Brain microvascular endothelial cell (primary cell): Measurements from ENCODE around the gene RAB11B.
"Not testable (repeated sequence)": the region's sequence is repeated elsewhere in the genome, so short reads cannot be mapped to it uniquely, and the experiment has no call there.

Experiments used
- DNase-seq: peaks from one replicate; pipeline ENCODE4 v3.0.0-alpha.2; 2020
- H3K27ac ChIP-seq: fragments of 250-450 bp; sonication (Bioruptor Pico); 2 replicates; pipeline ENCODE4 v1.5.1; 2020; ENCODE audit warnings: mild to moderate bottlenecking, moderate library complexity
- H3K27me3 ChIP-seq: fragments of 250-450 bp; sonication (Bioruptor Pico); replicated peaks from 2 replicates; pipeline ENCODE4 v1.5.1; 2020; ENCODE audit warnings: mild to moderate bottlenecking
- H3K36me3 ChIP-seq: fragments of 250-450 bp; sonication (Bioruptor Pico); replicated peaks from 2 replicates; pipeline ENCODE4 v1.5.1; 2020; ENCODE audit warnings: mild to moderate bottlenecking
- H3K4me3 ChIP-seq: 2 replicates; pipeline ENCODE4 v1.5.1; 2011; ENCODE audit warnings: low read depth, mild to moderate bottlenecking, control low read depth, low read length, moderate library complexity
- in situ Hi-C: cut with HindIII; loops from 2 replicates; pipeline ENCODE4 v1.10.0; 2017; ENCODE audit warnings: low sequenced_read_pairs, low pct_ligation_motif_present
- TF ChIP-seq, protein P1 (sequence below): IDR thresholded peaks from 2 replicates; pipeline ENCODE4 v1.5.1; 2011; ENCODE audit warnings: low read depth, mild to moderate bottlenecking, moderate library complexity, low read length, control low read depth, inconsistent platforms; ENCODE audit errors: missing control alignments

RAB11B gene

DNA sequence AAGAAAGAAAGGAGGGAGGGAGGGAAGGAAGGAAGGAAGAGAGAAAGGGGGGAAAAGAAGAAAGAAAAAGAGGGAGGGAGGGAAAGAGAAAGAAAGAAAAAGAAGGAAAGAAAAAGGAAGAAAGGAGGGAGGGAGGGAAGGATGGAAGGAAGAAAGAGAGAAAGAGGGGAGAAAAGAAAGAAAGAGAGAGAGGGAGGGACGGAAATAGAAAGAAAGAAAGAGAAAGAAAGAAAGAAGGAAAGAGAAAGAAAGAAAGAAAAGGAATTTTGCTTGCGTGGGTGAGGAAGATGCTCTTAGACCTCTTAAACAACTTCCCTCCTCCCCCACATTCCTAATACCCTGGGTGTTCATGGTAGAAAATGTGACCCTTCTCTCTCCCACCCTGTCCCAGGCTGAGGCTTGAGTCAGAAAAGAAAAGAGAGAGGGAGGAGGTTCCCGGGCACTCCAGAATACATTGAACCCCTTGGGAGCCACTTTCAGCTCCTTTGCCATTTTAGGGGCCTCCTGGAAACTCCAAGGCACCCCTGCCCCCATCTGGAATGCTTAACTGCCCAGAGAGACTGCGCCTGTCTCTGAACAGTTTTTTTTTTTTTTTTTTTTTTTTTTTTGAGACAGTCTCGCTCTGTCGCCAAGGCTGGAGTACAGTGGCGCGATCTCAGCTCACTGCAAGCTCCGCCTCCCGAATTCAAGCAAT is 37.9 kb upstream of the RAB11B start:
- DNase-seq: peak; percentile 47
- in situ Hi-C loops: no loop called here
- H3K27ac ChIP-seq: peak overlapping the region; percentile 29
- no peaks in the 10 kb centered on the region for H3K27me3 ChIP-seq
- TF ChIP-seq, protein P1, sequence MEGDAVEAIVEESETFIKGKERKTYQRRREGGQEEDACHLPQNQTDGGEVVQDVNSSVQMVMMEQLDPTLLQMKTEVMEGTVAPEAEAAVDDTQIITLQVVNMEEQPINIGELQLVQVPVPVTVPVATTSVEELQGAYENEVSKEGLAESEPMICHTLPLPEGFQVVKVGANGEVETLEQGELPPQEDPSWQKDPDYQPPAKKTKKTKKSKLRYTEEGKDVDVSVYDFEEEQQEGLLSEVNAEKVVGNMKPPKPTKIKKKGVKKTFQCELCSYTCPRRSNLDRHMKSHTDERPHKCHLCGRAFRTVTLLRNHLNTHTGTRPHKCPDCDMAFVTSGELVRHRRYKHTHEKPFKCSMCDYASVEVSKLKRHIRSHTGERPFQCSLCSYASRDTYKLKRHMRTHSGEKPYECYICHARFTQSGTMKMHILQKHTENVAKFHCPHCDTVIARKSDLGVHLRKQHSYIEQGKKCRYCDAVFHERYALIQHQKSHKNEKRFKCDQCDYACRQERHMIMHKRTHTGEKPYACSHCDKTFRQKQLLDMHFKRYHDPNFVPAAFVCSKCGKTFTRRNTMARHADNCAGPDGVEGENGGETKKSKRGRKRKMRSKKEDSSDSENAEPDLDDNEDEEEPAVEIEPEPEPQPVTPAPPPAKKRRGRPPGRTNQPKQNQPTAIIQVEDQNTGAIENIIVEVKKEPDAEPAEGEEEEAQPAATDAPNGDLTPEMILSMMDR: no peak
- H3K36me3 ChIP-seq: no peaks in the 10 kb centered on the region
- H3K4me3 ChIP-seq: peak overlapping the region; percentile 35

DNA sequence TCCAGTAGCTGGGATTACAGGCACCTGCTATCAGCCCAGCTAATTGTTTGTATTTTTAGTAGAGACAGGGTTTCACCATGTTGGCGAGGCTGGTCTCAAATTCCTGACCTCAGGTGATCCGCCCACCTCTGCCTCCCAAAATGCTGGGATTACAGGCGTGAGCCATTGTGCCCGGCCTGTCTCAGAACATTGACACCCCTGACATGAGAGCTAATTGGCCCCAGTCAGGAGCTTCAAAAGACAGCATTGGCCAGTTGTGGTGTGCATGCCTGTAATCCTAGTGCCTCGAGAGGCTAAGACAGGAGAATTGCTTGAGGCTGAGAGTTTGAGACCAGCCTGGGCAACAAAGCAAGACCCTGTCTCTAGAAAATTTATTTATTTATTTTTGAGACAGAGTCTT is 37.3 kb upstream of the RAB11B start:
- H3K4me3 ChIP-seq, in situ Hi-C loops, DNase-seq, H3K27me3 ChIP-seq, H3K27ac ChIP-seq, H3K36me3 ChIP-seq: not testable (repeated sequence)

DNA sequence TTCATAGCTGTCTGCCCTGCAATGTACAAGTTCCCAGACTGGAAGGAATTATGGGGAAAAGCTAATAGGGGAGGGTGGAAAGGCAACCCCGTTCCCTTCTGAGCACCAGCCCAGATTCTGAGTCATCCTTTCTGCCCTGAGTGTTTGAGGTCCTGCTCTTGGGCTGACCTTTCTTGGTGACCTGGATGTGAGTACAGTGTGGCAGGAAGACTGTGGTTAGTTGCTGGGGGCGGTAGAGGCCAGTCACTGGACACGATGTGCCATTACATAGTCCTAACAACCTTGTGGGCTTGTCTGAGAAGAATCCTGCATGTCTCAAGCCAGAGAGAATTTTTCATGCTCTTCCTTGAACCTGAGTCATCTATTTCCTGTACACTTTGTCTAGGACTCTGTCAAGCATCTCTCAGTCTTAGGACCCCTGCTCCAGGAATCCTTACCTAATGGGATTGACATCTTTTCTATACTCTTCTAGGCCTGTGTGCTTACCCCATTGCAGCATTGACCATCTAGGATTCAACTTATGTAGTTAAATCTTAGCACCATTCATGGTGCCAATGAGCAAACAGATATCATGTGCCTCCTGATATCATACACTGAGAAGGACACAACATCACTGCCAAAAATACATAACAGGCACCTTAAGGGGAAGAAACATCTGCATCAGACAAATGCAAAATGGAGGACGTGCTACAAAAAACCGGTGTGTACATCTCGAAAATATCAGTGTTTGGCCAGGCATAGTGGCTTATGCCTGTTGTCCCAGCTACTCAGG is 34.3 kb upstream of the RAB11B start:
- no peaks in the 10 kb centered on the region for H3K36me3 ChIP-seq
- H3K4me3 ChIP-seq: no peak overlapping the region
- peak overlapping the region; percentile 95 for H3K27ac ChIP-seq
- TF ChIP-seq, protein P1: no peak
- DNase-seq: peak; percentile 99
- in situ Hi-C loops: no loop called here
- H3K27me3 ChIP-seq: no peaks in the 10 kb centered on the region

DNA sequence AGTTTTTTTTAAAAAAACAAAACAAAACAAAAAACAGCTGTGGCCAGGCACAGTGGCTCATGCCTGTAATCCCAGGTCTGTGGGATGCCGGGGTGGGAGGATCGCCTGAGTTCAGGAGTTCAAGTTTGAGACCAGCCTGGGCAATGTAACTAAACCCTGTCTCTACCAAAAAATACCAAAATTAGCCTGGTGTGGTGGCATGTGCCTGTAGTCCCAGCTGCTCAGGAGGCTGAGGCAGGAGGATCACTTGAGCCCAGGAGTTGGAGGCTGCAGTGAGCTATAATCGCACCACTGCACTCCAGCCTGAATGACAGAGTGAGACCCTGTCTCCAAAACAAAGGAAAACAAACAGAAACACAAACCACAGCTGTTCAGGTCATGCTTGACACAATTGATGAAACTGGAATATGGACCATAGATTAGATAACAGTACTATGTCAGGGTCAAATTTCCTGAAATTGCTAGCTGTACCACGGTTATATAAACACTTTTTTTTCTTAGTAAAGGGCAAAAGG is 33.1 kb upstream of the RAB11B start:
- no peak overlapping the region for H3K4me3 ChIP-seq
- peak overlapping the region; percentile 95 for H3K27ac ChIP-seq
- no peaks in the 10 kb centered on the region for H3K27me3 ChIP-seq
- H3K36me3 ChIP-seq: no peaks in the 10 kb centered on the region
- peak; percentile 84 for DNase-seq
- TF ChIP-seq, protein P1: no peak
- in situ Hi-C loops: no loop called here

DNA sequence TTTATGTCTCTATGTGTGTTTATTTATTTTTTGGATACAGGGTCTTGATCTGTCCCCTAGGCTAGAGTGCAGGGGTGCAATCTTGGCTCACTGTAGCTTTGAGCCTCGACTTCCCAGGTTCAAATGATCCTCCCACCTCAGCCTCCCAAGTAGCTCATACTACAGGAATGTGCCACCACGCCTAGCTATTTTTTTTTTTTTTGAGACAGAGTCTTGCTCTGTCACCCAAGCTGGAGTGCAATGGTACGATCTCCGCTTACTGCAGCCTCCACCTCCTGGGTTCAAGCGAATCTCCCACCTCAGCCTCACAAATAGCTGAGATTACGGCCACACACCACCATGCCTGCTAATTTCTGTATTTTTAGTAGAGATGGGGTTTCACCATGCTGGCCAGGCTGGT is 31.2 kb upstream of the RAB11B start:
- DNase-seq: no peak
- Histone ChIP-seq H3K27me3 (no peaks in the 10 kb centered on the region), H3K4me3 (no peak overlapping the region), H3K36me3 (no peaks in the 10 kb centered on the region), H3K27ac (no peak overlapping the region)
- TF ChIP-seq, protein P1: no peak
- in situ Hi-C loops: no loop called here

DNA sequence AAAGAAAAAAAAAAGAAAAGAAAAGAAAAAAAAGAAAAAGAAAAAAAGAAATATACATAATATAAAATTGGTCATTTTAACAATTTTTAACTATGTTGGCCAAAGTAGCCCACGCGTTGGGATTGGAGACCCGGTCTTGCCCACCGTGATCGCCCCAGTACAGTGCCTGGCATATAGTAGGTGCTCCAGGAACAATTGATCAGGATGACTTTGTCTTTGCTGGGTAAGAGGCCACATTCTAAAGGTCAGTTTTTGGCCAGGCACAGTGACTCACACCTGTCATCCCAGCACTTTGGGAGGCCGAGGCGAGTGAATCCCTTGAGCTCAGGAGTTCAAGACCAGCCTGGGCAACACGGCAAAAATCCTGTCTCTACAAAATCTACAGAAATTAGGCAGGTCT is 30.0 kb upstream of the RAB11B start:
- in situ Hi-C loops: no loop called here
- no peak for DNase-seq
- no peaks in the 10 kb centered on the region for H3K27me3 ChIP-seq
- no peaks in the 10 kb centered on the region for H3K36me3 ChIP-seq
- no peak overlapping the region for H3K27ac ChIP-seq
- TF ChIP-seq, protein P1: no peak
- no peak overlapping the region for H3K4me3 ChIP-seq
